GM18508 (cell line): ENCODE results near the gene RBP3.

ENCODE experiments used
- ATAC-seq: cut with Tn5 transposase; IDR thresholded peaks from one replicate; pipeline ENCODE4 v1.9.1; 2021; ENCODE audit warnings: moderate number of reproducible peaks; ENCODE audit not compliant: insufficient read depth, unreplicated experiment

The RBP3 gene

GRCh38 chr10:47334466-47335295 is 13.5 kb upstream of the RBP3 start:
- no peak for ATAC-seq

GRCh38 chr10:47335906-47336305 is 12.3 kb upstream of the RBP3 start:
- no peak for ATAC-seq

- ATAC-seq, result no peak
Measured at GRCh38 chr10:47336387-47337134, 11.6 kb upstream of the RBP3 start.

GRCh38 chr10:47337310-47337709 is 10.9 kb upstream of the RBP3 start:
- no peak for ATAC-seq

GRCh38 chr10:47339186-47339735 is 8.9 kb upstream of the RBP3 start:
- ATAC-seq, result no peak

GRCh38 chr10:47339759-47340607 is 8.2 kb upstream of the RBP3 start:
- no peak for ATAC-seq

- no peak for ATAC-seq
Measured at GRCh38 chr10:47340608-47341170, 7.5 kb upstream of the RBP3 start.

GRCh38 chr10:47344996-47345870 is 2.9 kb upstream of the RBP3 start:
- ATAC-seq, result no peak

- ATAC-seq, result no peak
Measured at GRCh38 chr10:47346581-47347302, 1.4 kb upstream of the RBP3 start.

- no peak for ATAC-seq
Measured at GRCh38 chr10:47347303-47347675, 874 bp upstream of the RBP3 start.

- ATAC-seq, result no peak
Measured at GRCh38 chr10:47348661-47349470, 703 bp downstream of the RBP3 start.

- no peak for ATAC-seq
Measured at GRCh38 chr10:47349516-47349915, 1.4 kb downstream of the RBP3 start.

- ATAC-seq, result no peak
Measured at GRCh38 chr10:47349941-47350371, 1.8 kb downstream of the RBP3 start.

GRCh38 chr10:47350671-47351640 is 2.8 kb downstream of the RBP3 start:
- no peak for ATAC-seq

GRCh38 chr10:47351899-47352815 is 4.0 kb downstream of the RBP3 start:
- no peak for ATAC-seq

GRCh38 chr10:47353351-47353750 is 5.2 kb downstream of the RBP3 start:
- no peak for ATAC-seq
